GM12875 (cell line): ENCODE measurements around the gene CLTCL1.

Experiments used
- H3K4me3 ChIP-seq: one replicate; pipeline ENCODE4 v1.5.1; 2011; ENCODE audit warnings: low read depth, low read length, control low read depth
- TF ChIP-seq, protein P1 (sequence below): IDR thresholded peaks from 2 replicates; pipeline ENCODE4 v1.5.1; 2011; ENCODE audit warnings: low read depth, mild to moderate bottlenecking, control low read depth, inconsistent platforms, low read length, moderate library complexity, borderline replicate concordance; ENCODE audit not compliant: insufficient read depth

Gene CLTCL1

DNA sequence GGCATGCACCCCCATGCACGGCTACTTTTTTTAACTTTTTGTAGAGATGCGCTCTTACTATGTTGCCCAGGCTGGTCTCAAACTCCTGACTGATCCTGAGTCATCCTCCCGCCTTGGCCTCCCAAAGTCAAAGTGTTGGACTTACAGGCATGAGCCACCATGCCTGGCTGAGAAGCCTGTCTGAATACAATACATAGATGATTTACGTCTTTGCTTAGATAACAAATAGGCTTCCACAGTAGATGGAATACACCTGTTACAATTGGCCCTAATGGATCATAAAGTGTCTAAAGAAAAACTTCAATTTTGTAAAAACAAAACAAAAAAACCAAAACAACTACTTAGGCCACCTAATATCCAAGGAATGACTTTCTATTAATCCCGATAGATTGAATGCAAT is 13.0 kb upstream of the CLTCL1 start:
- TF ChIP-seq, protein P1, sequence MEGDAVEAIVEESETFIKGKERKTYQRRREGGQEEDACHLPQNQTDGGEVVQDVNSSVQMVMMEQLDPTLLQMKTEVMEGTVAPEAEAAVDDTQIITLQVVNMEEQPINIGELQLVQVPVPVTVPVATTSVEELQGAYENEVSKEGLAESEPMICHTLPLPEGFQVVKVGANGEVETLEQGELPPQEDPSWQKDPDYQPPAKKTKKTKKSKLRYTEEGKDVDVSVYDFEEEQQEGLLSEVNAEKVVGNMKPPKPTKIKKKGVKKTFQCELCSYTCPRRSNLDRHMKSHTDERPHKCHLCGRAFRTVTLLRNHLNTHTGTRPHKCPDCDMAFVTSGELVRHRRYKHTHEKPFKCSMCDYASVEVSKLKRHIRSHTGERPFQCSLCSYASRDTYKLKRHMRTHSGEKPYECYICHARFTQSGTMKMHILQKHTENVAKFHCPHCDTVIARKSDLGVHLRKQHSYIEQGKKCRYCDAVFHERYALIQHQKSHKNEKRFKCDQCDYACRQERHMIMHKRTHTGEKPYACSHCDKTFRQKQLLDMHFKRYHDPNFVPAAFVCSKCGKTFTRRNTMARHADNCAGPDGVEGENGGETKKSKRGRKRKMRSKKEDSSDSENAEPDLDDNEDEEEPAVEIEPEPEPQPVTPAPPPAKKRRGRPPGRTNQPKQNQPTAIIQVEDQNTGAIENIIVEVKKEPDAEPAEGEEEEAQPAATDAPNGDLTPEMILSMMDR, result no peak
- no peak overlapping the region for H3K4me3 ChIP-seq

DNA sequence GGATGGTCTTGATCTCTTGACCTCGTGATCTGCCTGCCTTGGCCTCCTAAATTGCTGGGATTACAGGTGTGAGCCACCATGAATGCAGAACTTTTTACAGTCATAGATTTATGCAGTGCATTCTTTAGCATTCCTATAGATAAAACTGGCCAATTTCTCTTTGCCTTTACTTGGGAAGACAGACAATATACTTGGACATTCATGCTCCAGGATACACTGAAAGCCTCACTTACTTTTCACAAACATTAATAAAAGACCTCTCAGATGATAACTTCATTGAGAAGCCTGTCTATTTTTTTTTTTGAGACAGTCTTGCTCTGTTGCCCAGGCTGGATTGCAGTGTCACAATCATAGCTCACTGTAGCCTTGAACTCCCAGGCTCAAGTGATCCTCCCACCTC is 12.3 kb upstream of the CLTCL1 start:
- TF ChIP-seq, protein P1, result no peak
- no peak overlapping the region for H3K4me3 ChIP-seq

DNA sequence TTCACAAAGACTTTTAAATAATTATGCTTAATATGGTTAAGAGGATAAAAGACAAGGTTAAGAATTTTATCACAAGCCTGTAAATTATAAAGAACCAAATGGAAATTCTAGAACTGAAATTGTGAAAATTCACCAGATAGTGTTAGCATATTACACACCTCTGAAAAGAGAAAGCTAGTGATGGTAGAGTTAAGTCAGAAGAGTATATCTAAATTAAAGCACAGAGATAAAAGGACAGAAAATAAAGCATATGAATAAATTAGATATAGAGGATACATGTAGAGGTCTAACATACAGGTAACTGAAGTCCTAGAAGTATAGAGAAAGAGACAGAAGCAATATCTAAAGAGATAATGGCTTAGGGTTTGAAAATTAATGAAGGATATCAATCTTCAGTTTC is 4.2 kb upstream of the CLTCL1 start:
- H3K4me3 ChIP-seq, result no peak overlapping the region
- TF ChIP-seq, protein P1, result no peak

DNA sequence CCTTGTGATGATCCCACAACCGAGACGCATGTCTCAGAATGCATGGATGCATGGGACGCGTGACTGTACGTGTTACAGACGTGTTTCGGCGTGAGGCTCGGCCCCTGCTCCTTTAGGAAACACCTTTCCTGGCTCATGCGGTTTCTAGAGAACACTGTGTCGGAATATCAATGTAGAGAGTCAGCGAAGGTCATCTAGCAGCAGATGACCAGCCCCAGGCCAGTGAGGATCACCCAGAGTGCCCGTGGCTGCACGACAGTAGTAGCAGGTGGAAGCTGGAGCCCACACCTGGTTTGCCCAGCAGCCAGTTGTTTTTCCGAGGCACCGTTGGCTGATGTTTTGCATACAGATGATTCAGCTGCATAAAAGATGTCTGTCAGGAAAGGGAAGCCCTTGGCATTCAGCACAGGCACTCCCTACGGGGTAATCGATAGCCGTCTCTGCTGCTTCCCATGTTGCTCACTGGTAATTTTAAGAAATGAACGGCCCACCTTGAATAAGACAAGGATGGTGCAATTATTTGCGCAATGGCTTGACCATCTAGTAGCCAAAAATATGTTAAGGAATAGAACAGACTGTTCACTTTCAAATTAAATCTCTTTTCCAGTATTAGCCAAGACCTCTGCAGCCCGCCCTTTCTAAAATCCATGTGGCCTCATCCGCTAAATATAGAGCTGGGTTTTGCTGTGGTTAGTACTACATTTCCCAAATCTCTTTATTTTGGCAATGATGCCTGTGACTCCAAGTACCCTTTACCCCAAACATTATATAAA is 1.1 kb upstream of the CLTCL1 start:
- peak overlapping the region; percentile 56 for H3K4me3 ChIP-seq
- TF ChIP-seq, protein P1, result no peak

DNA sequence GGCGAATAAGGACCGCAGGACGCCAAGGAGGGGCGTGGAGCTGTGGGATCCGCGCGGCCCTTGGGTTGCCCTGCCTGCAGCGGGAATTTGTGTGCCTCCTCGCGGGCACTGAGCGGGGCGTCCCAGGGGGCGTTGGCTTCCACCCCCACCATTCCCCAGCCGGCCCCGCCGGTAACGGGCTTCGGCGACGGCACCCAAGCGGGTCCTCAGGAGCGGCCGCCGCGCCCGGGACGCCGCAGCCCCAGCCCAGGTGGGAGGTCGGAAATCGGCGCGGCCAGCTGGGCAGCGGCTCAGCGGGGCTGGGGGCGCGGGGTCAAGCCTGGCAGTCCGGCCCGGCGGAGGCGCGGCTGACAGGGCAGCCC is 320 bp downstream of the CLTCL1 start:
- TF ChIP-seq, protein P1, result no peak
- H3K4me3 ChIP-seq, result peak overlapping the region; percentile 58

DNA sequence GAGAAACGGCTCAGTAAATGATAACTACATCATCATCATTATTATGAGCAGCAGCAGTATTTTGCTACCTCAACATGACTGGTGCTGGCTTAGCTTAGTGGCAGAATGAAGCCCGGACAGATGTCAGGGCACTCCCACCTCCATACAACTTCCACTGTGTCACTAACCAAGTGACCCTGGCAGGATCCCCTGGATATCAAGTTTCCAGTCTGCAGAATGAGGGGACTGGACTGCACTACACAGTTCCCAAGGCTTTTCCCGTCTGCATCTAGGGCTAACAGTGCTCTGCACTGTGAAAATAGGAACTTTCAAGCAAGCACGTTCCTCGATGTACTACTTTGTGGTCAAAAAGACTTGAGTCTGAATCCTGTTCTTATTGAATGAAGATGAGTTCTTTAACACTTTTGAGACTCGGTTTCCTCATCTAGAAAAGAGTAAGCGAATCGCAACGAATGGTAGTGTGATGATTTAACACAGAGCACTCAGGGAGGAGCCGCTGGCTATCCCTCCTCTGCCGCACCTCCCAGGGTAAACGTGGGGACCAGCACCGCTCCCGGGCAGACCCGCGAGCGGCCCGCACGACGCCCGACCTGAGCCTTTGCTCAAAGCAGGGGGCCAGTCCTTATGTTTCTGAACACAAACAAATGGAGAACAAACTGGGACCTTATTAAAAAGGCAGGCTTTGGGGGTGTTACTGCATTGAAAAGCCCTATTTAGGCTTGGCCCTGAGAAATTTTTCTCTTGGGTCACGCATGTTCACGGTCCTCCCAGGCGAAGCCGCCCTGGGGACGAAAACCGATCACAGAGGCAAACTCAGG is 910 bp downstream of the CLTCL1 start:
- TF ChIP-seq, protein P1, result no peak
- peak overlapping the region; percentile 58 for H3K4me3 ChIP-seq
